K562 (cell line): Measurements from ENCODE around the gene GLYATL3. TPM values are rescaled to one million over a fixed set of nuclear protein-coding genes. Genes with fewer than 3 reads are reported as not detected.
A peak's percentile ranks its signal among the peaks of the same experiment; 100 is the strongest.

Experiments used
- HDAC2 ChIP-seq: fragments of 450-650 bp; IDR thresholded peaks from 2 replicates; pipeline ENCODE4 v1.6.1; 2016; ENCODE audit warnings: mild to moderate bottlenecking
- HNRNPUL1 ChIP-seq: fragments of 200-400 bp; formaldehyde crosslinking; IDR thresholded peaks from 2 replicates; pipeline ENCODE4 v1.6.1; 2017; ENCODE audit warnings: low read length
- MAFK ChIP-seq: IDR thresholded peaks from 2 replicates; pipeline ENCODE4 v1.6.1; 2011; ENCODE audit warnings: low read length, improper control_type of control experiment
- NFE2 ChIP-seq: IDR thresholded peaks from 2 replicates; pipeline ENCODE4 v1.6.1; 2014; ENCODE audit warnings: antibody characterized with exemption, low read depth
- POU5F1 ChIP-seq: fragments of 150-350 bp; IDR thresholded peaks from 2 replicates; pipeline ENCODE4 v1.6.1; 2014; ENCODE audit warnings: borderline replicate concordance, low read length, low read depth, mild to moderate bottlenecking; ENCODE audit not compliant: partially characterized antibody
- RBFOX2 ChIP-seq: fragments of 200-400 bp; formaldehyde crosslinking; IDR thresholded peaks from 2 replicates; pipeline ENCODE4 v1.6.1; 2017; ENCODE audit warnings: low read depth, mild to moderate bottlenecking, low read length, moderate library complexity
- SUPT5H ChIP-seq: fragments of 450-650 bp; IDR thresholded peaks from 2 replicates; pipeline ENCODE4 v1.6.1; 2016
- TARDBP ChIP-seq: fragments of 450-650 bp; IDR thresholded peaks from 2 replicates; pipeline ENCODE4 v1.6.1; 2016
- TCF7 ChIP-seq: sonication (generic); IDR thresholded peaks from 2 replicates; pipeline ENCODE4 v1.6.1; 2016; ENCODE audit warnings: antibody characterized with exemption, borderline replicate concordance
- polyA plus RNA-seq, 8 experiments: library from polyadenylated mRNA; depleted of rRNA in 4 of 8; stranded (reverse) in 5 of 8; unstranded in 3 of 8; fragments of >200 nt; fragmentation: Nextera tagmentation in 2 of 8; fragmentation: Illumina TruSeq in 1 of 8; extraction: Ambion mirVana in 2 of 8; extraction: Trizol in 1 of 8; gene quantifications; 2 replicates each; pipeline versions ENCODE4 v1.2.1 to v1.2.3, GENCODE V29; 2011 to 2014; ENCODE audit warnings: inconsistent platforms in 1 of 8, missing spikeins in 1 of 8
- total RNA-seq, 7 experiments: library from RNA; depleted of rRNA in 6 of 7; stranded (reverse); fragments of >200 nt in 6 of 7; fragmentation: Illumina TruSeq in 2 of 7; extraction: Trizol in 2 of 7; gene quantifications; 2 replicates each; pipeline versions ENCODE4 v1.2.1 to v1.2.3, GENCODE V29; 2011 to 2021; ENCODE audit warnings: low replicate concordance in 1 of 7
- TF ChIP-seq, protein P1 (sequence below), 2 experiments: fragments of 450-650 bp; formaldehyde crosslinking in 1 of 2; IDR thresholded peaks; 2 replicates each; pipeline versions ENCODE4 v1.4.0 to v1.6.1; 2014 to 2020; ENCODE audit warnings: mild to moderate bottlenecking in 2 of 2, borderline replicate concordance in 1 of 2, low read depth in 1 of 2
- TF ChIP-seq, protein P2 (sequence below), 2 experiments: fragments of 450-650 bp; IDR thresholded peaks; 2 replicates each; pipeline ENCODE4 v1.6.1; 2018; ENCODE audit warnings: mild to moderate bottlenecking in 2 of 2, low read depth in 1 of 2; ENCODE audit not compliant: partially characterized antibody in 2 of 2
- TF ChIP-seq, protein P3 (sequence below): fragments of 150-350 bp; conservative IDR thresholded peaks from 2 replicates; pipeline ENCODE4 v1.6.1; 2014; ENCODE audit warnings: low read length

The GLYATL3 gene
- total and polyA plus RNA-seq, 9 of the 15 experiments (the other 6 are each of a cell fraction or from before 2014, with no cell fraction given), result not detected

DNA sequence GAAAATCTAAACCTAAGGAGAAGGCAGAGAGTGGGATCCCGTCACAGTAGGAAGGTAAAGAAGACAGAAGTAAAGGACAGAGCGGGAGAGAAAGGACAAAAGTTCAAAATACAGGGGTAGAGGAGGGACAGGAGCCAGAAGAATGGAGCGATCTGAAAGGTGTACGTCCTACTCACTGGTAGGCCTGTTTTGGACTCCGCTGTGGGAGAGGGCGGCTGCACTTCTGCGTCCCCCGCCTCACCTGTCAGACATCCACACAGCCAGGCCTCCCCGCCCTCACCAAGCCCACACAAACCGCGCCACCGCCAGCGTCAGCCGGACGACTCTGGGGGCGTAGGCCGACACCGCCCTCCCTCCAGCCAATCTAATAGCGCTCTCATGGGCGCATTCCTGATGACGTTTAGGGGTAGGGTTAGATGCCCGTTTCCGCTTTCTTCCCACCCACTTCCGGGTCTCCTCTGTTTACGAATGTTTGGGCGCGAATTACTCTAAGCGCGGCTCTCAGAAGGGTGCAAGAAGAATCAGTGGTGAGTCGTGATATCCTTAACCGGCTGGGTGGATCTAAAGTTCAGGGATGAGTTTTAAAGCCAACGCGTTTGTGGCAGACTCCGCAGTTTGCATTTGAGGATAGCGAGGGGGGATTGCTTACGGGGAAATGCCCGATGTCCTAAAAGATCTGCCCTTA is 36.7 kb upstream of the GLYATL3 start, which contains the start of the genes CENPQ and MMUT (continued):
- TF ChIP-seq, protein P1, sequence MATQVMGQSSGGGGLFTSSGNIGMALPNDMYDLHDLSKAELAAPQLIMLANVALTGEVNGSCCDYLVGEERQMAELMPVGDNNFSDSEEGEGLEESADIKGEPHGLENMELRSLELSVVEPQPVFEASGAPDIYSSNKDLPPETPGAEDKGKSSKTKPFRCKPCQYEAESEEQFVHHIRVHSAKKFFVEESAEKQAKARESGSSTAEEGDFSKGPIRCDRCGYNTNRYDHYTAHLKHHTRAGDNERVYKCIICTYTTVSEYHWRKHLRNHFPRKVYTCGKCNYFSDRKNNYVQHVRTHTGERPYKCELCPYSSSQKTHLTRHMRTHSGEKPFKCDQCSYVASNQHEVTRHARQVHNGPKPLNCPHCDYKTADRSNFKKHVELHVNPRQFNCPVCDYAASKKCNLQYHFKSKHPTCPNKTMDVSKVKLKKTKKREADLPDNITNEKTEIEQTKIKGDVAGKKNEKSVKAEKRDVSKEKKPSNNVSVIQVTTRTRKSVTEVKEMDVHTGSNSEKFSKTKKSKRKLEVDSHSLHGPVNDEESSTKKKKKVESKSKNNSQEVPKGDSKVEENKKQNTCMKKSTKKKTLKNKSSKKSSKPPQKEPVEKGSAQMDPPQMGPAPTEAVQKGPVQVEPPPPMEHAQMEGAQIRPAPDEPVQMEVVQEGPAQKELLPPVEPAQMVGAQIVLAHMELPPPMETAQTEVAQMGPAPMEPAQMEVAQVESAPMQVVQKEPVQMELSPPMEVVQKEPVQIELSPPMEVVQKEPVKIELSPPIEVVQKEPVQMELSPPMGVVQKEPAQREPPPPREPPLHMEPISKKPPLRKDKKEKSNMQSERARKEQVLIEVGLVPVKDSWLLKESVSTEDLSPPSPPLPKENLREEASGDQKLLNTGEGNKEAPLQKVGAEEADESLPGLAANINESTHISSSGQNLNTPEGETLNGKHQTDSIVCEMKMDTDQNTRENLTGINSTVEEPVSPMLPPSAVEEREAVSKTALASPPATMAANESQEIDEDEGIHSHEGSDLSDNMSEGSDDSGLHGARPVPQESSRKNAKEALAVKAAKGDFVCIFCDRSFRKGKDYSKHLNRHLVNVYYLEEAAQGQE (IDR thresholded peaks at IDR 0.05; ENCODE audit: borderline replicate concordance), result peak; percentile 79
- TF ChIP-seq, protein P1 (CRISPR knock-in tag; IDR thresholded peaks at IDR 0.05; ENCODE audit: low read depth), result no peak
- TF ChIP-seq, protein P2, sequence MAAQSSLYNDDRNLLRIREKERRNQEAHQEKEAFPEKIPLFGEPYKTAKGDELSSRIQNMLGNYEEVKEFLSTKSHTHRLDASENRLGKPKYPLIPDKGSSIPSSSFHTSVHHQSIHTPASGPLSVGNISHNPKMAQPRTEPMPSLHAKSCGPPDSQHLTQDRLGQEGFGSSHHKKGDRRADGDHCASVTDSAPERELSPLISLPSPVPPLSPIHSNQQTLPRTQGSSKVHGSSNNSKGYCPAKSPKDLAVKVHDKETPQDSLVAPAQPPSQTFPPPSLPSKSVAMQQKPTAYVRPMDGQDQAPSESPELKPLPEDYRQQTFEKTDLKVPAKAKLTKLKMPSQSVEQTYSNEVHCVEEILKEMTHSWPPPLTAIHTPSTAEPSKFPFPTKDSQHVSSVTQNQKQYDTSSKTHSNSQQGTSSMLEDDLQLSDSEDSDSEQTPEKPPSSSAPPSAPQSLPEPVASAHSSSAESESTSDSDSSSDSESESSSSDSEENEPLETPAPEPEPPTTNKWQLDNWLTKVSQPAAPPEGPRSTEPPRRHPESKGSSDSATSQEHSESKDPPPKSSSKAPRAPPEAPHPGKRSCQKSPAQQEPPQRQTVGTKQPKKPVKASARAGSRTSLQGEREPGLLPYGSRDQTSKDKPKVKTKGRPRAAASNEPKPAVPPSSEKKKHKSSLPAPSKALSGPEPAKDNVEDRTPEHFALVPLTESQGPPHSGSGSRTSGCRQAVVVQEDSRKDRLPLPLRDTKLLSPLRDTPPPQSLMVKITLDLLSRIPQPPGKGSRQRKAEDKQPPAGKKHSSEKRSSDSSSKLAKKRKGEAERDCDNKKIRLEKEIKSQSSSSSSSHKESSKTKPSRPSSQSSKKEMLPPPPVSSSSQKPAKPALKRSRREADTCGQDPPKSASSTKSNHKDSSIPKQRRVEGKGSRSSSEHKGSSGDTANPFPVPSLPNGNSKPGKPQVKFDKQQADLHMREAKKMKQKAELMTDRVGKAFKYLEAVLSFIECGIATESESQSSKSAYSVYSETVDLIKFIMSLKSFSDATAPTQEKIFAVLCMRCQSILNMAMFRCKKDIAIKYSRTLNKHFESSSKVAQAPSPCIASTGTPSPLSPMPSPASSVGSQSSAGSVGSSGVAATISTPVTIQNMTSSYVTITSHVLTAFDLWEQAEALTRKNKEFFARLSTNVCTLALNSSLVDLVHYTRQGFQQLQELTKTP (IDR thresholded peaks at IDR 0.05; ENCODE audit: low read depth in 1 of 2, partially characterized antibody in 2 of 2), result peak in 1 of 2 experiments; percentile 52
- TF ChIP-seq NFE2 (peak; percentile 3; the same call in 1 of the 2 replicates), SUPT5H (peak; percentile 88), POU5F1 (peak; percentile 65), RBFOX2 (peak; percentile 94), HDAC2 (peak; percentile 80; the same call in 1 of the 2 replicates), TCF7 (no peak), HNRNPUL1 (no peak), TARDBP (peak; percentile 84; the same call in 1 of the 2 replicates), MAFK (peak; percentile 5; the same call in 1 of the 2 replicates)
- TF ChIP-seq, protein P3, sequence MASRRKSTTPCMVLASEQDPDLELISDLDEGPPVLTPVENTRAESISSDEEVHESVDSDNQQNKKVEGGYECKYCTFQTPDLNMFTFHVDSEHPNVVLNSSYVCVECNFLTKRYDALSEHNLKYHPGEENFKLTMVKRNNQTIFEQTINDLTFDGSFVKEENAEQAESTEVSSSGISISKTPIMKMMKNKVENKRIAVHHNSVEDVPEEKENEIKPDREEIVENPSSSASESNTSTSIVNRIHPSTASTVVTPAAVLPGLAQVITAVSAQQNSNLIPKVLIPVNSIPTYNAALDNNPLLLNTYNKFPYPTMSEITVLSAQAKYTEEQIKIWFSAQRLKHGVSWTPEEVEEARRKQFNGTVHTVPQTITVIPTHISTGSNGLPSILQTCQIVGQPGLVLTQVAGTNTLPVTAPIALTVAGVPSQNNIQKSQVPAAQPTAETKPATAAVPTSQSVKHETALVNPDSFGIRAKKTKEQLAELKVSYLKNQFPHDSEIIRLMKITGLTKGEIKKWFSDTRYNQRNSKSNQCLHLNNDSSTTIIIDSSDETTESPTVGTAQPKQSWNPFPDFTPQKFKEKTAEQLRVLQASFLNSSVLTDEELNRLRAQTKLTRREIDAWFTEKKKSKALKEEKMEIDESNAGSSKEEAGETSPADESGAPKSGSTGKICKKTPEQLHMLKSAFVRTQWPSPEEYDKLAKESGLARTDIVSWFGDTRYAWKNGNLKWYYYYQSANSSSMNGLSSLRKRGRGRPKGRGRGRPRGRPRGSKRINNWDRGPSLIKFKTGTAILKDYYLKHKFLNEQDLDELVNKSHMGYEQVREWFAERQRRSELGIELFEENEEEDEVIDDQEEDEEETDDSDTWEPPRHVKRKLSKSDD, result peak; percentile 44; the same call in 1 of the 2 replicates
